Retina (tissue), 1 donor: ENCODE data around the gene ITGA5.
"Not testable (repeated sequence)": the region's sequence is repeated elsewhere in the genome, so short reads cannot be mapped to it uniquely, and the experiment has no call there.

Experiments used
- DNase-seq: peaks from one replicate; pipeline ENCODE4 v3.0.0-alpha.2; 2016

The ITGA5 gene

GRCh38 chr12:54368709-54369596 is 50.1 kb downstream of the ITGA5 start:
- DNase-seq = peak; percentile 85

GRCh38 chr12:54368025-54368708 is 50.9 kb downstream of the ITGA5 start:
- no peak for DNase-seq

GRCh38 chr12:54364413-54364812 is 54.7 kb downstream of the ITGA5 start, which contains the start of gene GPR84:
TSS of gene GPR84 (minus strand) at chr12:54364486. CDS start at chr12:54363851, 635 bp downstream.
- DNase-seq = no peak

GRCh38 chr12:54363618-54364017 is 55.4 kb downstream of the ITGA5 start:
- no peak for DNase-seq

GRCh38 chr12:54363047-54363446 is 56.0 kb downstream of the ITGA5 start:
- no peak for DNase-seq

- DNase-seq = peak; percentile 81
These were observed 58.2 kb downstream of the ITGA5 start for GRCh38 chr12:54360717-54361456.

- DNase-seq = no peak
These were observed 59.2 kb downstream of the ITGA5 start for GRCh38 chr12:54359762-54360351.

- peak; percentile 91 for DNase-seq
These were observed 59.9 kb downstream of the ITGA5 start for GRCh38 chr12:54358945-54359761.

GRCh38 chr12:54358191-54358944 is 60.7 kb downstream of the ITGA5 start:
- DNase-seq = no peak

GRCh38 chr12:54357506-54358190 is 61.4 kb downstream of the ITGA5 start:
- DNase-seq = no peak

GRCh38 chr12:54356951-54357356 is 62.1 kb downstream of the ITGA5 start:
- DNase-seq = peak; percentile 51

GRCh38 chr12:54356228-54356627 is 62.8 kb downstream of the ITGA5 start:
- no peak for DNase-seq

GRCh38 chr12:54355104-54355815 is 63.8 kb downstream of the ITGA5 start:
- no peak for DNase-seq

- DNase-seq = not testable (repeated sequence)
These were observed 64.8 kb downstream of the ITGA5 start for GRCh38 chr12:54354271-54354670.

GRCh38 chr12:54352891-54353874 is 65.9 kb downstream of the ITGA5 start:
- DNase-seq = peak; percentile 38

- peak; percentile 73 for DNase-seq
These were observed 67.0 kb downstream of the ITGA5 start for GRCh38 chr12:54352022-54352531.

- DNase-seq = no peak
These were observed 67.7 kb downstream of the ITGA5 start for GRCh38 chr12:54351341-54351740.

- no peak for DNase-seq
These were observed 68.3 kb downstream of the ITGA5 start for GRCh38 chr12:54350743-54351142.
